ENCODE results near the gene FOLR2.
"Not testable (repeated sequence)": the region's sequence is repeated elsewhere in the genome, so short reads cannot be mapped to it uniquely, and the experiment has no call there.

Gene FOLR2

GRCh38 chr11:72179804-72180396, 36.7 kb upstream of the FOLR2 start:
- H3K4me3 ChIP-seq (ENCODE audit: low read depth, low read length) = no peak overlapping the region
- DNase-seq (ENCODE audit: low read depth) = no peak
- no peak for TF ChIP-seq CTCF (conservative IDR thresholded peaks at IDR 0.05; ENCODE audit: low read depth, low read length)

- not testable (repeated sequence) for H3K4me3 ChIP-seq (ENCODE audit: low read depth, low read length); DNase-seq (ENCODE audit: low read depth)
These were observed 35.6 kb upstream of the FOLR2 start for GRCh38 chr11:72180892-72181552.

GRCh38 chr11:72181553-72181958, 35.0 kb upstream of the FOLR2 start:
- DNase-seq (ENCODE audit: low read depth) = peak; percentile 7
- TF ChIP-seq CTCF (conservative IDR thresholded peaks at IDR 0.05; ENCODE audit: low read depth, low read length) = peak; percentile 37
- not testable (repeated sequence) for H3K4me3 ChIP-seq (ENCODE audit: low read depth, low read length)

GRCh38 chr11:72188267-72188666, 28.3 kb upstream of the FOLR2 start:
- no peak overlapping the region for H3K4me3 ChIP-seq (ENCODE audit: low read depth, low read length)
- no peak for TF ChIP-seq CTCF (conservative IDR thresholded peaks at IDR 0.05; ENCODE audit: low read depth, low read length)
- DNase-seq (ENCODE audit: low read depth) = no peak

- DNase-seq (ENCODE audit: low read depth) = no peak
- no peak for TF ChIP-seq CTCF (conservative IDR thresholded peaks at IDR 0.05; ENCODE audit: low read depth, low read length)
- no peak overlapping the region for H3K4me3 ChIP-seq (ENCODE audit: low read depth, low read length)
These were observed 26.9 kb upstream of the FOLR2 start for GRCh38 chr11:72189455-72190250.

- DNase-seq (ENCODE audit: low read depth) = no peak
- no peak overlapping the region for H3K4me3 ChIP-seq (ENCODE audit: low read depth, low read length)
These were observed 25.9 kb upstream of the FOLR2 start for GRCh38 chr11:72190631-72191071.

More at GRCh38 chr11:72190631-72191071, 25.9 kb upstream of the FOLR2 start:
- no peak for TF ChIP-seq CTCF (conservative IDR thresholded peaks at IDR 0.05; ENCODE audit: low read depth, low read length)

Measured in choroid plexus epithelial cell (primary cell).